HepG2 (cell line): Measurements from ENCODE around the gene TBX21. TPM values are rescaled to one million over a fixed set of nuclear protein-coding genes. Genes with fewer than 3 reads are reported as not detected.

Source experiments
- JUNB ChIP-seq: sonication (generic); formaldehyde crosslinking; IDR thresholded peaks from 2 replicates; pipeline ENCODE4 v1.8.0; 2022; ENCODE audit warnings: missing genetic modification reagents, mild to moderate bottlenecking, borderline replicate concordance
- KLF11 ChIP-seq: IDR thresholded peaks from 2 replicates; pipeline ENCODE4 v1.6.1; 2016; ENCODE audit warnings: missing compliant biosample characterization
- MYC ChIP-seq: sonication (generic); formaldehyde crosslinking; IDR thresholded peaks from 2 replicates; pipeline ENCODE4 v1.9.0; 2021; ENCODE audit warnings: missing genetic modification reagents, borderline replicate concordance
- PCBP1 ChIP-seq: fragments of 200-400 bp; formaldehyde crosslinking; IDR thresholded peaks from 2 replicates; pipeline ENCODE4 v1.6.1; 2017; ENCODE audit warnings: mild to moderate bottlenecking, low read depth, low read length, borderline replicate concordance
- RERE ChIP-seq: IDR thresholded peaks from 2 replicates; pipeline ENCODE4 v1.6.1; 2016; ENCODE audit warnings: low read depth, missing genetic modification reagents, missing compliant biosample characterization
- TBP ChIP-seq: sonication (generic); formaldehyde crosslinking; IDR thresholded peaks from 2 replicates; pipeline ENCODE4 v1.5.0; 2020; ENCODE audit warnings: missing genetic modification reagents
- TFAP4 ChIP-seq: sonication (generic); IDR thresholded peaks from 2 replicates; pipeline ENCODE4 v1.6.1; 2016; ENCODE audit warnings: low read depth, borderline replicate concordance
- ZBTB14 ChIP-seq: sonication (generic); formaldehyde crosslinking; IDR thresholded peaks from 2 replicates; pipeline ENCODE4 v1.4.0; 2020; ENCODE audit warnings: missing genetic modification reagents
- ZFP41 ChIP-seq: sonication (generic); formaldehyde crosslinking; IDR thresholded peaks from 2 replicates; pipeline ENCODE4 v1.4.0; 2020; ENCODE audit warnings: mild to moderate bottlenecking, missing genetic modification reagents, borderline replicate concordance
- ZNF225 ChIP-seq: sonication (generic); formaldehyde crosslinking; IDR thresholded peaks from 2 replicates; pipeline ENCODE4 v1.4.0; 2020; ENCODE audit warnings: mild to moderate bottlenecking, missing genetic modification reagents
- ZNF547 ChIP-seq: sonication (generic); formaldehyde crosslinking; IDR thresholded peaks from 2 replicates; pipeline ENCODE4 v1.5.1; 2020; ENCODE audit warnings: mild to moderate bottlenecking, missing genetic modification reagents
- ZNF646 ChIP-seq: sonication (generic); formaldehyde crosslinking; IDR thresholded peaks from 2 replicates; pipeline ENCODE4 v1.9.0; 2021; ENCODE audit warnings: mild to moderate bottlenecking, missing genetic modification reagents
- ZNF75D ChIP-seq: sonication (generic); formaldehyde crosslinking; IDR thresholded peaks from 2 replicates; pipeline ENCODE4 v1.8.1; 2023; ENCODE audit warnings: missing genetic modification reagents, mild to moderate bottlenecking, borderline replicate concordance
- ZNF788 ChIP-seq: sonication (generic); formaldehyde crosslinking; IDR thresholded peaks from 2 replicates; pipeline ENCODE4 v1.5.0; 2020; ENCODE audit warnings: mild to moderate bottlenecking, missing genetic modification reagents, borderline replicate concordance
- polyA plus RNA-seq, 8 experiments: library from polyadenylated mRNA; depleted of rRNA in 3 of 8; stranded (reverse) in 7 of 8; unstranded in 1 of 8; fragments of >200 nt; fragmentation: Illumina TruSeq in 4 of 8; extraction: Trizol in 4 of 8; gene quantifications; 2 replicates each; pipeline versions ENCODE4 v1.2.1 to v1.2.3, GENCODE V29; 2011 to 2016; ENCODE audit warnings: low read depth in 4 of 8, missing spikeins in 1 of 8, mixed read lengths in 1 of 8; ENCODE audit not compliant: insufficient read depth in 1 of 8
- total RNA-seq, 5 experiments: library from RNA; depleted of rRNA; stranded (reverse); fragments of >200 nt; fragmentation: Illumina TruSeq; extraction: Trizol; gene quantifications; 2 replicates each; pipeline ENCODE4 v1.2.3, GENCODE V29; 2016; ENCODE audit warnings: low read depth in 1 of 5

TBX21 gene
- total and polyA plus RNA-seq, 2 of the 13 experiments (the other 11 are each of a cell fraction or from before 2014, with no cell fraction given), result not detected

- TF ChIP-seq RERE (CRISPR knock-in tag) (no peak), ZNF547 (CRISPR knock-in tag) (no peak), ZNF75D (CRISPR knock-in tag) (no peak), ZBTB14 (CRISPR knock-in tag) (no peak), PCBP1 (no peak), ZNF646 (CRISPR knock-in tag) (no peak), MYC (no peak), JUNB (CRISPR knock-in tag) (no peak), KLF11 (CRISPR knock-in tag) (peak; percentile 95), ZNF788 (CRISPR knock-in tag) (no peak), ZFP41 (CRISPR knock-in tag) (no peak), ZNF225 (no peak), TBP (CRISPR knock-in tag) (no peak), TFAP4 (no peak)
These were observed 52.6 kb downstream of the TBX21 start (continued) for GRCh38 chr17:47785538-47786123.
